Trophoblast cell (in vitro differentiated cells and primary cell): ENCODE results near the gene INCENP.

ENCODE experiments used
- DNase-seq, 2 donors: peaks; one replicate each; pipeline ENCODE4 v3.0.0-alpha.2; 2016
- H2AFZ ChIP-seq: 2 replicates; pipeline ENCODE4 v1.6.1; 2013; ENCODE audit warnings: low read length, moderate library complexity, mild to moderate bottlenecking; ENCODE audit not compliant: insufficient read depth, poor library complexity
- H2AK5ac ChIP-seq: 2 replicates; pipeline ENCODE4 v1.6.1; 2013; ENCODE audit warnings: mild to moderate bottlenecking, low read length
- H2BK120ac ChIP-seq: 2 replicates; pipeline ENCODE4 v1.6.1; 2013; ENCODE audit warnings: low read length, mild to moderate bottlenecking, moderate library complexity; ENCODE audit not compliant: insufficient read depth, poor library complexity
- H2BK12ac ChIP-seq: 2 replicates; pipeline ENCODE4 v1.6.1; 2013; ENCODE audit warnings: mild to moderate bottlenecking, low read length, moderate library complexity
- H2BK5ac ChIP-seq: 2 replicates; pipeline ENCODE4 v1.6.1; 2013; ENCODE audit warnings: low read length, low read depth, moderate library complexity, mild to moderate bottlenecking; ENCODE audit not compliant: poor library complexity
- H3K14ac ChIP-seq: 2 replicates; pipeline ENCODE4 v1.6.1; 2013; ENCODE audit warnings: mild to moderate bottlenecking, low read length
- H3K18ac ChIP-seq: 2 replicates; pipeline ENCODE4 v1.6.1; 2013; ENCODE audit warnings: mild to moderate bottlenecking, low read length
- H3K23ac ChIP-seq: 2 replicates; pipeline ENCODE4 v1.6.1; 2013; ENCODE audit warnings: low read length
- H3K27ac ChIP-seq: 2 replicates; pipeline ENCODE4 v1.5.1; 2013; ENCODE audit warnings: low read depth, mild to moderate bottlenecking, inconsistent platforms, low read length, moderate library complexity
- H3K27me3 ChIP-seq: 2 replicates; pipeline ENCODE4 v1.6.1; 2013; ENCODE audit warnings: inconsistent platforms, mild to moderate bottlenecking, low read length, moderate library complexity; ENCODE audit not compliant: insufficient read depth
- H3K36me3 ChIP-seq, 2 experiments: 1 replicate in 1 of 2; 2 replicates in 1 of 2; pipeline ENCODE4 v1.6.1; 2013; ENCODE audit warnings: low read length in 2 of 2, mild to moderate bottlenecking in 2 of 2, moderate library complexity in 1 of 2; ENCODE audit not compliant: insufficient read depth in 2 of 2, control insufficient read depth in 1 of 2
- H3K4ac ChIP-seq: 2 replicates; pipeline ENCODE4 v1.6.1; 2013; ENCODE audit warnings: low read depth, mild to moderate bottlenecking, low read length, moderate library complexity
- H3K4me1 ChIP-seq, 2 experiments: 1 replicate in 1 of 2; 2 replicates in 1 of 2; pipeline ENCODE4 v1.6.1; 2013; ENCODE audit warnings: low read length in 2 of 2, mild to moderate bottlenecking in 2 of 2, moderate library complexity in 1 of 2; ENCODE audit not compliant: insufficient read depth in 2 of 2, control insufficient read depth in 1 of 2
- H3K4me2 ChIP-seq: 2 replicates; pipeline ENCODE4 v1.6.1; 2013; ENCODE audit warnings: inconsistent platforms, mild to moderate bottlenecking, low read length, moderate library complexity
- H3K4me3 ChIP-seq: 2 replicates; pipeline ENCODE4 v1.5.1; 2013; ENCODE audit warnings: mild to moderate bottlenecking, low read depth, low read length, inconsistent platforms
- H3K79me1 ChIP-seq: one replicate; pipeline ENCODE4 v1.6.1; 2013; ENCODE audit warnings: low read length
- H3K79me2 ChIP-seq: 2 replicates; pipeline ENCODE4 v1.6.1; 2013; ENCODE audit warnings: low read length, mild to moderate bottlenecking; ENCODE audit not compliant: control insufficient read depth, insufficient read depth, poor library complexity
- H3K9ac ChIP-seq: 2 replicates; pipeline ENCODE4 v1.6.1; 2013; ENCODE audit warnings: mild to moderate bottlenecking, low read length
- H3K9me3 ChIP-seq: 2 replicates; pipeline ENCODE4 v1.6.1; 2013; ENCODE audit warnings: low read depth, mild to moderate bottlenecking, control low read depth, inconsistent platforms, low read length; ENCODE audit not compliant: insufficient read depth
- H4K12ac ChIP-seq: 2 replicates; pipeline ENCODE4 v1.6.1; 2013; ENCODE audit warnings: low read depth, mild to moderate bottlenecking, low read length, moderate library complexity
- H4K8ac ChIP-seq: 2 replicates; pipeline ENCODE4 v1.6.1; 2013; ENCODE audit warnings: low read depth, mild to moderate bottlenecking, low read length, moderate library complexity
- H4K91ac ChIP-seq: one replicate; pipeline ENCODE4 v1.6.1; 2013; ENCODE audit warnings: low read depth, mild to moderate bottlenecking, low read length, moderate library complexity
- WGBS: extraction: QIAGEN DNeasy Blood & Tissue Kit; methylation state at CpG from one replicate; pipeline ENCODE4 v1.1.7; 2013; ENCODE audit warnings: missing lambda C conversion rate; ENCODE audit not compliant: insufficient read length, insufficient coverage; ENCODE audit errors: extremely low coverage; 5-methylcytosine and 5-hydroxymethylcytosine counted together

INCENP gene

DNA sequence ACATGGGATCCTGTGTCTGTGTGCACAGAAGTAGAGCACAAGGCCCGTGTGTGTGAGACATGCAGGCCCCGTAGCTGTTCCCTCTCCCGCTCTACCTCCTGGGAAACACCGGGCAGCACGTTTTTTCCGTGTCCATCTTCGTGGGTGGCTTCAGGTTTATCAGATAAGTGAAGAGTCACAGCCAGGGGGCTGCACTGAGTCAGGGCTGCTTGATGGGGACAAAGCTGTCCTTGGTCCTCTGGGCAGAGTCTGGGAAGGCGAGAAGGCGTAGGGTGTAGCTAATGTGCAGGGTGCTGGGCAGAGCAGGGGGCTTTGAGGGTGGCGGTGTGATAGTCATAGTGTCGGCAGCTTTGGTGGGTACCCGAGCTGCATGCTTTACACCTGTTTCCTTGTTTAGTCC is 23.7 kb downstream of the INCENP start:
- H3K23ac ChIP-seq = no peak overlapping the region
- H3K79me2 ChIP-seq = no peaks in the 10 kb centered on the region
- no peak overlapping the region for H3K4me2 ChIP-seq
- no peak overlapping the region for H4K91ac ChIP-seq
- H3K4me1 ChIP-seq = no peaks in the 10 kb centered on the region
- no peak overlapping the region for H2AFZ ChIP-seq
- H3K18ac ChIP-seq = no peak overlapping the region
- H3K36me3 ChIP-seq = peaks cover 83 to 90% of the 10 kb centered on the region in 2 experiments
- no peak overlapping the region for H4K12ac ChIP-seq
- H2AK5ac ChIP-seq = no peak overlapping the region
- H4K8ac ChIP-seq = no peak overlapping the region
- H3K14ac ChIP-seq = no peak overlapping the region
- DNase-seq = no peak
- H3K27me3 ChIP-seq = no peaks in the 10 kb centered on the region
- no peak overlapping the region for H3K4ac ChIP-seq
- no peaks in the 10 kb centered on the region for H3K79me1 ChIP-seq
- no peaks in the 10 kb centered on the region for H3K9me3 ChIP-seq
- H3K4me3 ChIP-seq = no peak overlapping the region
- H3K9ac ChIP-seq = no peak overlapping the region
- WGBS = no CpG with 5 or more reads among the region's 12 CpGs
- no peak overlapping the region for H2BK120ac ChIP-seq
- no peak overlapping the region for H2BK5ac ChIP-seq
- no peak overlapping the region for H3K27ac ChIP-seq
- H2BK12ac ChIP-seq = no peak overlapping the region

DNA sequence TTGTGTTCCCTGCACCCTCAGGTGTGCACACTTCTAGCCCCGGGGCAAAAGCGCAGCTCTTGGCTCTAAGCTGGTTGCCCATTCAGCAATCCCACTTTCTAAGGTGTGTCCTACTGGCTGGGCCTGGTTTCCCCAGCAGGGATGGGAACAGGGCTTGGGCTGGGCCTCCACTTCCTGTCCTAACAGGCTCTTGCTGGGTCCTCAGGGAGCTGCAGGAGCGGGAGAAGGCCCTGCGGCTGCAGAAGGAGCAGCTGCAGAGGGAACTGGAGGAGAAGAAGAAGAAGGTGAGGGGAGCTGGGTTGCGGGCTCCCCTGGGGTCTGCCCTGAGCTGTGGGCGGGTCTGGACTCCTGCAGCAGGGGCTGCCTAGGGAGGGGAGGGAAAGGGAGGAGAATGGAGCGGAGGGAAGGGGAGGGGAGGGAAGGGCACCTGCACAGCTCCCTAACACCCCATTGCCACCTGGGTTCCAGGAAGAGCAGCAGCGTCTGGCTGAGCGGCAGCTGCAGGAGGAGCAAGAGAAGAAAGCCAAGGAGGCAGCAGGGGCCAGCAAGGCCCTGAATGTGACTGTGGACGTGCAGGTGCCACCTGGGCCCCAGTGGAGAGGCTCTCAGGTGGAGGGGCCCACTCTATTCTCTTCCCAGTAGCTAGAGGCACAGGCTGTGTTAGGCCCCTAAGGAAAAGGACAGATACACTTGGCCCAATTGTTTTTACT is 24.6 kb downstream of the INCENP start:
- no CpG with 5 or more reads among the region's 10 CpGs for WGBS
- Histone ChIP-seq H3K4me3 (no peak overlapping the region), H2AK5ac (no peak overlapping the region), H2BK5ac (no peak overlapping the region), H2BK12ac (no peak overlapping the region), H4K8ac (no peak overlapping the region), H3K4me1 (no peaks in the 10 kb centered on the region), H3K36me3 (peaks cover 77 to 85% of the 10 kb centered on the region in 2 experiments), H3K9me3 (no peaks in the 10 kb centered on the region), H3K79me1 (no peaks in the 10 kb centered on the region), H3K14ac (no peak overlapping the region), H2AFZ (no peak overlapping the region), H3K27ac (no peak overlapping the region), H2BK120ac (no peak overlapping the region), H3K79me2 (no peaks in the 10 kb centered on the region), H4K91ac (no peak overlapping the region), H3K27me3 (no peaks in the 10 kb centered on the region), H4K12ac (no peak overlapping the region), H3K18ac (no peak overlapping the region), H3K9ac (no peak overlapping the region), H3K23ac (no peak overlapping the region), H3K4ac (no peak overlapping the region), H3K4me2 (no peak overlapping the region)
- DNase-seq = no peak

DNA sequence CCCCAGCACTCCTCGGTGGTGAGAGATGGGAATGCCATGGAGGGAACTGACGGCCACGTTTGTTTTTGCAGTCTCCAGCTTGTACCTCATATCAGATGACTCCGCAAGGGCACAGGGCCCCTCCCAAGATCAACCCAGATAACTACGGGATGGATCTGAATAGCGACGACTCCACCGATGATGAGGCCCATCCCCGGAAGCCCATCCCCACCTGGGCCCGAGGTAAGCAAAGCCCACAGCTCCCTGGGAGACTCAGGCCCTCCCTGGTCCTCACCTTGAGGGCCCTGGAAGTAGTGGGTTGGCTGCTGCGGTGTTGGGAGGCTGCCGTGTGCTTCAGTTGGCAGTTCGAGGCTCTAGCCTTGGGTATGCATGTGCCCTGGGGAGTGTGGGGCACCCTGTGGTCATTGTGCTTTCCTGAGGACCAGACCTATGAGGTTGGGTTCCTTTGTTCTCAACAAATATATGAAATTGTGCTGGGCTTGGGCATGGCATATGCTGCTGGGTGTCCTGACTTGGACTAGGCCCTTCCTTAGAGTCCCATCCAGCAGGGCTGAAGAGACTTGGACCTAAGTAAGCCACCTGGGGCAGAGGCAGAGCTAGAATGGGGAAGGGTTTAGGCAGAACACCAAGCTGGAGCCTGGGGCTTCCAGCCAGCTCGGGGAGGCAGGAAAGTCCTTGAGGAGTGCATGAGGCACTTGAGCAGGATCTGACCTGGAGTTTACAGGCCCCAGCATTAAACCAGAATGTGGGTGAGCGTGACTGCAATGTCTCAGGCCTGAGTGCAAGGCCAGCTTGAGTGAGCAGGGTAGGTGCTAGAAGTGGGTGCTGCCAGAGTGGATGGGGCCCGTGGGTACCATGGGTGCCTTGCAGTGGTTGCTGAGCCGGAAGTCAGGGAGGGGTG is 26.4 kb downstream of the INCENP start:
- H3K18ac ChIP-seq = no peak overlapping the region
- H3K4me2 ChIP-seq = no peak overlapping the region
- no peaks in the 10 kb centered on the region for H3K4me1 ChIP-seq
- WGBS = no CpG with 5 or more reads among the region's 17 CpGs
- H3K36me3 ChIP-seq = peaks cover 64 to 71% of the 10 kb centered on the region in 2 experiments
- no peak overlapping the region for H2AFZ ChIP-seq
- H2AK5ac ChIP-seq = no peak overlapping the region
- no peaks in the 10 kb centered on the region for H3K79me2 ChIP-seq
- H3K23ac ChIP-seq = no peak overlapping the region
- no peak overlapping the region for H4K91ac ChIP-seq
- no peak overlapping the region for H3K14ac ChIP-seq
- H3K79me1 ChIP-seq = no peaks in the 10 kb centered on the region
- H3K27ac ChIP-seq = no peak overlapping the region
- H3K9me3 ChIP-seq = no peaks in the 10 kb centered on the region
- no peak overlapping the region for H2BK12ac ChIP-seq
- no peak overlapping the region for H2BK5ac ChIP-seq
- no peak overlapping the region for H4K12ac ChIP-seq
- no peaks in the 10 kb centered on the region for H3K27me3 ChIP-seq
- no peak overlapping the region for H2BK120ac ChIP-seq
- no peak for DNase-seq
- no peak overlapping the region for H4K8ac ChIP-seq
- no peak overlapping the region for H3K4me3 ChIP-seq
- H3K4ac ChIP-seq = no peak overlapping the region
- no peak overlapping the region for H3K9ac ChIP-seq

DNA sequence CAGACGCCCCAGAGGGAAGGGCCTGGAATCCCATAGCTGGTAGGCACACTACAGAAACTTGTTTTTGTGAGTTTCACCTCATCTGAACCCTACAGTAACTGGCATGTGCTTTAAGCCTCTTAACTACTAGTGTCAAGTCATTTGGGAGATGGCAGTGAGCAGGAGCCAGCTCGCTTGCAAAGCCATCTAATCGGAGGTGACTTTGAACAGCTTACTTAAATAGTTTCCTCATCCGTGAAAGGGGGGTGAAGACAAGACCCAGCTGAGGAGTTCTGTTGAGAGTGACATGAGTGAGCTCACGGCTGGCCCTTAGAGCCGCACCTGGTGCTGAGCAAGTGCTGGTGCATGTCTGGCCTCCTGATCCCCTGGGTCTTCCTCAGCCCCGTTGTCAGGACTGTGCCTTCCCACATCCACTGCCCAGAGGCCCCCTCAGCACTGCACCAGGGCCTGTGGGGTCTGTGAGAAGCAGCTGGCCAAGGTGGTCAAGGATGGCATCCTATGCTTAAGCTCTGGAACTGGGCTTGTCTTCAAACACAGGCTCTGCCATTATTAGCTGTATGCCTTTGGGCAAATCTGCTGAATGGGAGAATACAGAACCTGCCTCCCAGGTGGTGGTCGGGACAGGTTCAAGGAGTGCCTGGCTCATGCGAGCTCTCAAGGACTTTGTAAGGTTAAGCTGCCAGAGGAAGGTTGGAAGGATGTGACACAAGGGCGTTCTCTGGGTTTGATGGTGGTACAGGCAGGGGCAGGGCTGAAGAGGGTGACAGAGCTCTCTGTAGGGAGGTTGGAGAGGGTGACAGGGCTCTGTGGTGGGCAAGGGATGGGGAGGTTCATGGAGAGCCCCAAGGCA is 27.3 kb downstream of the INCENP start:
- H3K4ac ChIP-seq = no peak overlapping the region
- DNase-seq = no peak
- no peaks in the 10 kb centered on the region for H3K79me1 ChIP-seq
- no CpG with 5 or more reads among the region's 10 CpGs for WGBS
- H3K9ac ChIP-seq = no peak overlapping the region
- H3K4me3 ChIP-seq = no peak overlapping the region
- H3K79me2 ChIP-seq = no peaks in the 10 kb centered on the region
- H4K91ac ChIP-seq = no peak overlapping the region
- H3K36me3 ChIP-seq = peaks cover 58 to 62% of the 10 kb centered on the region in 2 experiments
- H2BK120ac ChIP-seq = no peak overlapping the region
- H3K27me3 ChIP-seq = no peaks in the 10 kb centered on the region
- no peak overlapping the region for H2AK5ac ChIP-seq
- H4K8ac ChIP-seq = no peak overlapping the region
- no peak overlapping the region for H2BK5ac ChIP-seq
- no peak overlapping the region for H3K18ac ChIP-seq
- H2BK12ac ChIP-seq = no peak overlapping the region
- no peak overlapping the region for H4K12ac ChIP-seq
- H3K4me2 ChIP-seq = no peak overlapping the region
- no peaks in the 10 kb centered on the region for H3K4me1 ChIP-seq
- no peak overlapping the region for H3K23ac ChIP-seq
- H3K27ac ChIP-seq = no peak overlapping the region
- no peak overlapping the region for H2AFZ ChIP-seq
- no peak overlapping the region for H3K14ac ChIP-seq
- no peaks in the 10 kb centered on the region for H3K9me3 ChIP-seq
